Measurements from ENCODE around the gene ATL3. TPM values are rescaled to one million over a fixed set of nuclear protein-coding genes. Genes with fewer than 3 reads are reported as not detected.

The ATL3 gene
- polyA plus RNA-seq, 1 donor from 2014 or later: 4.0 TPM

GRCh38 chr11:63589000-63589399 lies 82.2 kb downstream of the ATL3 start:
- TF ChIP-seq REST (IDR thresholded peaks at IDR 0.05; ENCODE audit: borderline replicate concordance): no peak
- TF ChIP-seq POLR2AphosphoS5 (IDR thresholded peaks at IDR 0.05): no peak
- no peak for TF ChIP-seq CTCF (IDR thresholded peaks at IDR 0.05; ENCODE audit: poor library complexity, severe bottlenecking)
- no peak for TF ChIP-seq EZH2 (IDR thresholded peaks at IDR 0.05; ENCODE audit: borderline replicate concordance, insufficient read depth, low read length, poor library complexity, severe bottlenecking)
- no peak for TF ChIP-seq RAD21 (conservative IDR thresholded peaks at IDR 0.05)
- no peak for TF ChIP-seq SMC3 (conservative IDR thresholded peaks at IDR 0.05; ENCODE audit: poor library complexity)
- no peak for TF ChIP-seq TAF1 (IDR thresholded peaks at IDR 0.05; ENCODE audit: low read depth)
- no peak for TF ChIP-seq EP300 (conservative IDR thresholded peaks at IDR 0.05; ENCODE audit: poor library complexity, severe bottlenecking)
- no peak for TF ChIP-seq MXI1 (conservative IDR thresholded peaks at IDR 0.05; ENCODE audit: poor library complexity, severe bottlenecking)

GRCh38 chr11:63586451-63587166 lies 84.6 kb downstream of the ATL3 start:
- Histone ChIP-seq H3F3A (ENCODE audit: insufficient read depth, low read length, poor library complexity, severe bottlenecking) (no peaks in the 10 kb centered on the region), H3K27me3 (ENCODE audit: insufficient read depth, low read depth, low read length) (no peaks in the 10 kb centered on the region), H3K79me2 (replicated peaks; ENCODE audit: insufficient read depth, low read length) (no peaks in the 10 kb centered on the region), H3K9me3 (ENCODE audit: low read length) (no peaks in the 10 kb centered on the region), H3K36me3 (ENCODE audit: insufficient read depth, low read length) (no peaks in the 10 kb centered on the region), H2AFZ (ENCODE audit: low read depth, low read length) (no peak overlapping the region), H3K4me3 (ENCODE audit: low read length) (no peak overlapping the region), H4K20me1 (ENCODE audit: insufficient read depth) (no peaks in the 10 kb centered on the region), H3K9ac (ENCODE audit: low read length) (no peak overlapping the region), H3K4me2 (ENCODE audit: low read length) (no peak overlapping the region), H3K9me2 (ENCODE audit: insufficient read depth, low read length) (no peaks in the 10 kb centered on the region), H3K27ac (ENCODE audit: low read length) (no peak overlapping the region)
- no peak for TF ChIP-seq POLR2AphosphoS5 (IDR thresholded peaks at IDR 0.05)
- no peak for TF ChIP-seq TAF1 (IDR thresholded peaks at IDR 0.05; ENCODE audit: low read depth)
- TF ChIP-seq EP300 (conservative IDR thresholded peaks at IDR 0.05; ENCODE audit: poor library complexity, severe bottlenecking): no peak
- no peak for TF ChIP-seq REST (IDR thresholded peaks at IDR 0.05; ENCODE audit: borderline replicate concordance)

More at GRCh38 chr11:63589000-63589399, 82.2 kb downstream of the ATL3 start:
- Histone ChIP-seq H3K27ac (ENCODE audit: low read length) (no peak overlapping the region), H3K9ac (ENCODE audit: low read length) (no peak overlapping the region), H3K4me2 (ENCODE audit: low read length) (no peak overlapping the region), H3K4me3 (ENCODE audit: low read length) (no peak overlapping the region), H3K79me2 (replicated peaks; ENCODE audit: insufficient read depth, low read length) (no peaks in the 10 kb centered on the region), H3K27me3 (ENCODE audit: insufficient read depth, low read depth, low read length) (no peaks in the 10 kb centered on the region), H3K9me3 (ENCODE audit: low read length) (no peaks in the 10 kb centered on the region), H3K9me2 (ENCODE audit: insufficient read depth, low read length) (no peaks in the 10 kb centered on the region), H3K36me3 (ENCODE audit: insufficient read depth, low read length) (no peaks in the 10 kb centered on the region), H4K20me1 (ENCODE audit: insufficient read depth) (no peaks in the 10 kb centered on the region), H3F3A (ENCODE audit: insufficient read depth, low read length, poor library complexity, severe bottlenecking) (no peaks in the 10 kb centered on the region), H2AFZ (ENCODE audit: low read depth, low read length) (no peak overlapping the region)

Data from neural cell (in vitro differentiated cells).